HCT116 (cell line): Measurements from ENCODE around the gene METTL25B. TPM values are rescaled to one million over a fixed set of nuclear protein-coding genes. Genes with fewer than 3 reads are reported as not detected.

Source experiments
- ATAC-seq: fragments of 200-7000 bp; cut with Tn5 transposase; 2 replicates; pipeline ENCODE4 v1.9.1; 2020; ENCODE audit warnings: mild to moderate bottlenecking, moderate library complexity
- BruUV-seq: library from RNA; stranded (reverse); fragments of 400-500 nt; replicated peaks from 2 replicates; lab custom pipeline; 2021; lab: Mats Ljungman, UMichigan
- CTCF ChIA-PET: fragments of 300-600 bp; sonication (Branson Sonifier 250); formaldehyde crosslinking; loops from one replicate; lab custom pipeline; 2021; ENCODE audit warnings: antibody characterized with exemption; lab: Charles Lee
- POLR2A ChIA-PET: fragments of 300-600, 350-600 bp; sonication (Branson Sonifier 250); formaldehyde crosslinking; loops from one replicate; lab custom pipeline; 2021; ENCODE audit warnings: antibody characterized with exemption; lab: Charles Lee
- RAD21 ChIA-PET, 2 experiments: fragments of 300-600 bp; sonication (Branson Sonifier 250); formaldehyde crosslinking; loops; one replicate each; lab custom pipeline; 2023; ENCODE audit warnings: low total read pairs in 2 of 2; ENCODE audit not compliant: uncharacterized antibody in 2 of 2, unreplicated experiment in 2 of 2, low non-redundant PET in 1 of 2; lab: Charles Lee
- DNase-seq: peaks from one replicate; pipeline ENCODE4 v3.0.0-alpha.2; 2010; ENCODE audit warnings: low read depth, low spot score
- H2AFZ ChIP-seq: fragments of 200-600 bp; shearing (Covaris generic), sonication (generic); 2 replicates; pipeline ENCODE4 v1.6.1; 2017; ENCODE audit warnings: low read depth, mixed run types, mixed read lengths, antibody characterized with exemption, low read length; ENCODE audit not compliant: poor library complexity, severe bottlenecking
- H3K27ac ChIP-seq: 2 replicates; pipeline ENCODE4 v1.5.1; 2012; ENCODE audit warnings: low read depth, low read length
- H3K27me3 ChIP-seq: fragments of 200-600 bp; sonication (generic); 2 replicates; pipeline ENCODE4 v1.6.1; 2016; ENCODE audit warnings: mixed run types, low read length, mixed read lengths; ENCODE audit not compliant: insufficient read depth
- H3K36me3 ChIP-seq, 2 experiments: fragments of 200-500 bp in 1 of 2; fragments of 200-600 bp in 1 of 2; sonication (Bioruptor generic) in 1 of 2; sonication (generic) in 1 of 2; 2 replicates each; pipeline versions ENCODE4 v1.5.1 to v1.6.1; 2014 to 2016; ENCODE audit warnings: low read length in 2 of 2, inconsistent platforms in 1 of 2, mixed read lengths in 1 of 2, mixed run types in 1 of 2; ENCODE audit not compliant: insufficient read depth in 2 of 2, control insufficient read depth in 1 of 2
- H3K4me1 ChIP-seq, 2 experiments: fragments of 200-600 bp in 1 of 2; sonication (generic) in 1 of 2; 2 replicates each; pipeline versions ENCODE4 v1.5.1 to v1.6.1; 2012 to 2017; ENCODE audit warnings: low read length in 2 of 2, inconsistent platforms in 1 of 2, mild to moderate bottlenecking in 1 of 2, mixed read lengths in 1 of 2, mixed run types in 1 of 2, moderate library complexity in 1 of 2; ENCODE audit not compliant: insufficient read depth in 2 of 2, control insufficient read depth in 1 of 2
- H3K4me2 ChIP-seq: fragments of 200-600 bp; sonication (generic); 2 replicates; pipeline ENCODE4 v1.6.1; 2017; ENCODE audit warnings: mixed run types, low read length, mixed read lengths
- H3K4me3 ChIP-seq, 2 experiments: fragments of 200-600 bp in 1 of 2; sonication (generic) in 1 of 2; replicated peaks in 1 of 2; 2 replicates each; pipeline ENCODE4 v1.5.1; 2011 to 2016; ENCODE audit warnings: low read length in 2 of 2, control low read depth in 1 of 2, low read depth in 1 of 2, mild to moderate bottlenecking in 1 of 2, mixed read lengths in 1 of 2, mixed run types in 1 of 2
- H3K79me2 ChIP-seq: fragments of 200-600 bp; sonication (generic); 2 replicates; pipeline ENCODE4 v1.6.1; 2017; ENCODE audit warnings: mild to moderate bottlenecking, mixed run types, low read length, moderate library complexity, mixed read lengths; ENCODE audit not compliant: insufficient read depth
- H3K9ac ChIP-seq: fragments of 200-600 bp; sonication (generic); 2 replicates; pipeline ENCODE4 v1.6.1; 2016; ENCODE audit warnings: low read length, mixed read lengths
- H3K9me2 ChIP-seq: fragments of 200-600 bp; sonication (generic), shearing (Covaris generic); 2 replicates; pipeline ENCODE4 v1.6.1; 2017; ENCODE audit warnings: mixed run types, mild to moderate bottlenecking, moderate library complexity; ENCODE audit not compliant: insufficient read depth
- H3K9me3 ChIP-seq, 2 experiments: fragments of 200-500 bp in 1 of 2; fragments of 200-600 bp in 1 of 2; sonication (Bioruptor generic) in 1 of 2; sonication (generic) in 1 of 2; 2 replicates each; pipeline ENCODE4 v1.6.1; 2014 to 2017; ENCODE audit warnings: low read length in 2 of 2, mixed read lengths in 2 of 2, inconsistent platforms in 1 of 2, low read depth in 1 of 2, mild to moderate bottlenecking in 1 of 2, mixed run types in 1 of 2, moderate library complexity in 1 of 2; ENCODE audit not compliant: control insufficient read depth in 1 of 2, insufficient read depth in 1 of 2
- H4K20me1 ChIP-seq: fragments of 200-600 bp; sonication (generic), shearing (Covaris generic); 2 replicates; pipeline ENCODE4 v1.6.1; 2017; ENCODE audit warnings: mixed run types, mild to moderate bottlenecking, moderate library complexity; ENCODE audit not compliant: insufficient read depth
- EZH2 ChIP-seq: fragments of 200-600 bp; sonication (generic); IDR thresholded peaks from 2 replicates; pipeline ENCODE4 v1.6.1; 2017; ENCODE audit warnings: antibody characterized with exemption, mixed run types
- JUND ChIP-seq: IDR thresholded peaks from 2 replicates; pipeline ENCODE4 v1.6.1; 2012
- POLR2AphosphoS5 ChIP-seq: IDR thresholded peaks from 2 replicates; pipeline ENCODE4 v1.6.1; 2011; ENCODE audit warnings: mild to moderate bottlenecking, low read depth, low read length, moderate library complexity
- RAD21 ChIP-seq: IDR thresholded peaks from 2 replicates; pipeline ENCODE4 v1.6.1; 2012; ENCODE audit warnings: low read depth, mild to moderate bottlenecking
- SP1 ChIP-seq: IDR thresholded peaks from 2 replicates; pipeline ENCODE4 v1.6.1; 2012; ENCODE audit warnings: low read depth
- intact Hi-C: fragments of 100-400 bp; cut with micrococcal nuclease; formaldehyde crosslinking; loops from 2 replicates; pipeline ENCODE4 v1.10.0; 2022
- total RNA-seq: library from RNA; stranded (reverse); gene quantifications from one replicate; pipeline ENCODE4 v1.2.1, GENCODE V29; 2021; ENCODE audit not compliant: unreplicated experiment
- TF ChIP-seq, protein P1 (sequence below): IDR thresholded peaks from 2 replicates; pipeline ENCODE4 v1.6.1; 2012; ENCODE audit warnings: low read depth

Gene METTL25B
- total RNA-seq, 1 experiment from 2014 or later, result 36.5 TPM

DNA sequence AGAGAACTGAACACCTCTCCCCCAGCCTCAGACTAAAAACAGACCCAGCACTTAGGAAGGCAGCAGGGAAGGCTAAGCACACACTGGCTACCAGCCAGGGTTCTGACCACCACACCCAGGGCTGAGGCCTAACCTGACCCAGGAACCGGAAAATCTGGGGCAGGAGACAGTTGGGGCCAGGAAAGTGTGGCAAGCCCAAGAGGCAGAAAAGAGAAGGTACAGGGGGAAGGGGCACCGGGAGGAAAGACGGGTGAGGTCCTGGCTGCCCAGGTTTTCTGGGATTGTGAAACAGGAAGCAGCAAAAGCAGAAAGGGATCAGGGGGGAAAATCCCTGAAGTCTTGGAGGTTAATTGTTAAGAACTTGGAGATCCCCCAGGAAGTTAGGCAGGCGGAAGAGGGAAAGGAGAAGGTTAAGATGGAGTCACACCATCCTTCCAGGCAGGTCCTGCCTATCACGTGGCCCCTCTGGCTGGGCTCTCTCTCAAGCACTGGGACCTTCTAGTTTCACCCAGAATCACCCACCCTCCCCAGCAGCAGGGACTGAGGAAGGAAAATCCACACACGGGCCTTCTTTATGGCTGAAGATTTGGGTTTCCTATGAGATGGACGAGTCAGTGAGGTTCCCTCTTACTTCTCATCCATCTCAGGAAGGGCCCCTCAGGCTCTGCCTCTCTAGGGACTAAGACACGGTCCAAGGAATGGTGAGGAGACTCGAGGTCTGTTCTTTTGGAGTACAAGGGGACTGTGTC, 20.6 kb downstream of the METTL25B start:
- TF ChIP-seq POLR2AphosphoS5 (peak; percentile 59), RAD21 (no peak), SP1 (no peak), JUND (no peak), EZH2 (no peak)
- TF ChIP-seq, protein P1, sequence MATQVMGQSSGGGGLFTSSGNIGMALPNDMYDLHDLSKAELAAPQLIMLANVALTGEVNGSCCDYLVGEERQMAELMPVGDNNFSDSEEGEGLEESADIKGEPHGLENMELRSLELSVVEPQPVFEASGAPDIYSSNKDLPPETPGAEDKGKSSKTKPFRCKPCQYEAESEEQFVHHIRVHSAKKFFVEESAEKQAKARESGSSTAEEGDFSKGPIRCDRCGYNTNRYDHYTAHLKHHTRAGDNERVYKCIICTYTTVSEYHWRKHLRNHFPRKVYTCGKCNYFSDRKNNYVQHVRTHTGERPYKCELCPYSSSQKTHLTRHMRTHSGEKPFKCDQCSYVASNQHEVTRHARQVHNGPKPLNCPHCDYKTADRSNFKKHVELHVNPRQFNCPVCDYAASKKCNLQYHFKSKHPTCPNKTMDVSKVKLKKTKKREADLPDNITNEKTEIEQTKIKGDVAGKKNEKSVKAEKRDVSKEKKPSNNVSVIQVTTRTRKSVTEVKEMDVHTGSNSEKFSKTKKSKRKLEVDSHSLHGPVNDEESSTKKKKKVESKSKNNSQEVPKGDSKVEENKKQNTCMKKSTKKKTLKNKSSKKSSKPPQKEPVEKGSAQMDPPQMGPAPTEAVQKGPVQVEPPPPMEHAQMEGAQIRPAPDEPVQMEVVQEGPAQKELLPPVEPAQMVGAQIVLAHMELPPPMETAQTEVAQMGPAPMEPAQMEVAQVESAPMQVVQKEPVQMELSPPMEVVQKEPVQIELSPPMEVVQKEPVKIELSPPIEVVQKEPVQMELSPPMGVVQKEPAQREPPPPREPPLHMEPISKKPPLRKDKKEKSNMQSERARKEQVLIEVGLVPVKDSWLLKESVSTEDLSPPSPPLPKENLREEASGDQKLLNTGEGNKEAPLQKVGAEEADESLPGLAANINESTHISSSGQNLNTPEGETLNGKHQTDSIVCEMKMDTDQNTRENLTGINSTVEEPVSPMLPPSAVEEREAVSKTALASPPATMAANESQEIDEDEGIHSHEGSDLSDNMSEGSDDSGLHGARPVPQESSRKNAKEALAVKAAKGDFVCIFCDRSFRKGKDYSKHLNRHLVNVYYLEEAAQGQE, result no peak
- no peak for DNase-seq
- intact Hi-C loops, result loop anchor here (10.0 kb wide), 1 partner anchor 244 kb away; the partner anchor contains the start of gene MEF2D
- Histone ChIP-seq H3K9ac (peak overlapping the region; percentile 94), H4K20me1 (no peaks in the 10 kb centered on the region), H2AFZ (no peak overlapping the region), H3K27ac (peak overlapping the region; percentile 99), H3K36me3 (peaks cover 6 to 16% of the 10 kb centered on the region in 2 experiments; a peak in 2 of 4 replicates), H3K79me2 (peaks cover 89% of the 10 kb centered on the region), H3K27me3 (no peaks in the 10 kb centered on the region), H3K9me3 (no peaks in the 10 kb centered on the region), H3K9me2 (no peaks in the 10 kb centered on the region), H3K4me1 (peaks cover 29 to 66% of the 10 kb centered on the region in 2 experiments), H3K4me2 (peak overlapping the region; percentile 97), H3K4me3 (peak overlapping the region; percentile 67 to 97)
- CTCF ChIA-PET, result interaction anchor here (1.8 kb wide), 1 partner anchor 18 kb away, joined by 5 read pairs; the partner anchor contains the start of gene PRCC
- ATAC-seq, result no peak
- BruUV-seq, result no TSS peak
- POLR2A ChIA-PET, result no interaction called here
- RAD21 ChIA-PET, result no interaction called here
